NCI-H524 treated with DMSO at 0.1 percent for 48 hours (cell line): ENCODE data around the gene MRPL50.
"Not testable (repeated sequence)": the region's sequence is repeated elsewhere in the genome, so short reads cannot be mapped to it uniquely, and the experiment has no call there.

Experiments used
- DNase-seq: peaks from one replicate; lab custom pipeline; 2025; lab: John Stamatoyannopoulos, UW

The MRPL50 gene

GRCh38 chr9:101417977-101418376, 19.6 kb upstream of the MRPL50 start:
- DNase-seq: no peak

GRCh38 chr9:101417389-101417788, 19.0 kb upstream of the MRPL50 start:
- DNase-seq: no peak

DNA sequence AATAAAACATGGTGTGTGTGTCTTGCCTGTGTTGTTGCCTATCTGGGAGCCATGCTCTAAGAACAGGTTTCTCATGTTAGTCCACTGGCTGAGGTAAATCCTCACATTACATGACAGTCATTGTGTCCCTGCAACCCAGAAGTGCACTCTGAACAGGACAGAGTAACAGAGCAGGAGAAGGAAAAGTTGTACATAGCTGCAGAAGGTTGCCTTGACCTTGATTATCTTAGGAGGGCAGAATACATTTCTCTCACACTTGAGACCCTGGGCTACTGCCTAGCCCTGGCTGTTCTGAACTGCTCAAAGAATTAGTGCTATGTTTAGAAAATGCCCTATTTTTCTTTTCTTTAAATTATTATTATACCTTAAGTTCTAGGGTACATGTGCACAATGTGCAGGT, 17.2 kb upstream of the MRPL50 start:
- DNase-seq: no peak

DNA sequence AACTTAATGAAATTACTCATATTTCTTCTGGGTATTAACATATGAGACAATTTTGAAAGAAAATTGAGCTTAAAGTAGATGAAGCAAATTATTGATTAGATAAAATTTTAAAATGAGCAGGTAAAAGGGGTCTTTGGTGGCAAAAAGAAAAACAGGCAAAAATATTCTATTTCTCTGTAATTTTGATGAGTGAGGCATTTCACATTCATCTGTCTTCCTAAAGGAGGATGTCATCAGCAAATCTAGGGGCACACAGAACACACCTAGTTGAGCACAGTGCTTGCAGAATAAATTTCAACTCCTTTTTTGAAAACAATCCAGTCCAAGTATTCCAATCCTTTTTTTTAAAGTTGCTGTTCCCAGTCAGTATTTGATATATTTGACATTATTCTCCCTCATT, 16.4 kb upstream of the MRPL50 start:
- no peak for DNase-seq

DNA sequence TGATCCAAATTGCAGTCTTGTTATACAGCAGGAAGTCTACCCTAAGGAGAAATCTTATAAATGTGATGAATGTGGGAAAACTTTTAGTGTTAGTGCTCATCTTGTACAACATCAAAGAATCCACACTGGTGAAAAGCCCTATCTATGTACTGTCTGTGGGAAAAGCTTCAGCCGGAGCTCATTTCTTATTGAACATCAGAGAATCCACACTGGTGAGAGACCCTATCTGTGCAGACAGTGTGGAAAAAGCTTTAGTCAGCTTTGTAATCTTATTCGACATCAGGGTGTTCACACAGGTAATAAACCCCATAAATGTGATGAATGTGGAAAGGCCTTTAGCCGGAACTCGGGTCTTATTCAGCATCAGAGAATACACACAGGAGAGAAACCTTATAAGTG, 10.7 kb upstream of the MRPL50 start:
- no peak for DNase-seq

DNA sequence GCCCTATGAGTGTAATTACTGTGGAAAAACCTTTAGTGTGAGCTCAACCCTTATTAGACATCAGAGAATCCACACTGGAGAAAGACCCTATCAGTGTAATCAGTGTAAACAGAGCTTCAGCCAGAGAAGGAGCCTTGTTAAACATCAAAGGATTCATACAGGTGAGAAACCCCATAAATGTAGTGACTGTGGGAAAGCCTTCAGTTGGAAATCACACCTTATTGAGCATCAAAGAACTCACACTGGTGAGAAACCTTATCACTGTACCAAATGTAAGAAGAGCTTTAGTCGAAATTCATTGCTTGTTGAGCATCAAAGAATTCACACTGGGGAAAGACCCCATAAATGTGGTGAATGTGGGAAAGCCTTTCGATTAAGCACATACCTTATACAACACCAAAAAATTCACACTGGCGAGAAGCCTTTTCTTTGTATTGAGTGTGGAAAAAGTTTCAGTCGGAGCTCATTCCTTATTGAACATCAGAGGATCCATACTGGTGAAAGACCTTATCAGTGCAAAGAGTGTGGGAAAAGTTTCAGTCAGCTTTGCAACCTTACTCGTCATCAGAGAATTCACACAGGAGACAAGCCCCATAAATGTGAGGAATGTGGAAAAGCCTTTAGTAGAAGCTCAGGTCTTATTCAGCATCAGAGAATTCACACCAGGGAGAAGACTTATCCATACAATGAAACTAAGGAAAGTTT, 10.1 kb upstream of the MRPL50 start:
- DNase-seq: no peak

DNA sequence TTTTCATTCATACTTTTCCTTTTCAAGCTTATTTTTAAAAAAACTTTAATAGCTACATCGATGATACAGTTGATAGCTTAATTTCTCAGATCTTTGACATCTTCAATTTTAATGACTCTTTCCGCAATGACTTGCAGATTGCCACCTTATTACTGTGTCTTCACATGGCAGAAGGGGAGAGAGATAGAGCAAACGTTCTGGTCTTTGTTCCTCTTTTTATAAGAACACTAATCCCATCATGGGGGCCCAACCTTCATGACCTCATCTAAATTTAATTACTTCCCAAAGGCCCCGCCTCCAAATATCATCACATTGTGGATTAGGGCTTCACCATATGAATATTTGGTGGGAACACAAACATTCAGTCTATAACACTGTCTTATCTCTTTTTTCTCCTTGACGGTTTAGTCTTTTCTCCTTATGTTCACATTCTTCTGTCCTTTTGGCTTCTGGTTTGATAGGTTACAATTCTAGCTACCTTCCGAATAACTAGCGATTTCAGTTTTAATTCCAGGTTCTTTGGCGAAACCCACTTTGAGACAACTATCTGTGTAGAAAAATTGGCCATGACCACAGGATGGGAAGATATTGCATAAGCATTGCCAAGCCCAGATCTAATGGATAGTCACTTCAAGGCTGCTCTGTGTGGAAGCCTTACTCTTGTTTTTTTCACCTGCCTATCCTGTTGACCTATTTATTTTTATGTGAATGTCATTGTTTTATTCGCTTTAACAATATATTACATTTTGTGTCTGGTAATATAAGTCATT, 5.3 kb upstream of the MRPL50 start:
- DNase-seq: no peak

GRCh38 chr9:101400120-101400519, 1.7 kb upstream of the MRPL50 start:
- no peak for DNase-seq

- no peak for DNase-seq
These were observed 1.2 kb upstream of the MRPL50 start for GRCh38 chr9:101399643-101399970.

DNA sequence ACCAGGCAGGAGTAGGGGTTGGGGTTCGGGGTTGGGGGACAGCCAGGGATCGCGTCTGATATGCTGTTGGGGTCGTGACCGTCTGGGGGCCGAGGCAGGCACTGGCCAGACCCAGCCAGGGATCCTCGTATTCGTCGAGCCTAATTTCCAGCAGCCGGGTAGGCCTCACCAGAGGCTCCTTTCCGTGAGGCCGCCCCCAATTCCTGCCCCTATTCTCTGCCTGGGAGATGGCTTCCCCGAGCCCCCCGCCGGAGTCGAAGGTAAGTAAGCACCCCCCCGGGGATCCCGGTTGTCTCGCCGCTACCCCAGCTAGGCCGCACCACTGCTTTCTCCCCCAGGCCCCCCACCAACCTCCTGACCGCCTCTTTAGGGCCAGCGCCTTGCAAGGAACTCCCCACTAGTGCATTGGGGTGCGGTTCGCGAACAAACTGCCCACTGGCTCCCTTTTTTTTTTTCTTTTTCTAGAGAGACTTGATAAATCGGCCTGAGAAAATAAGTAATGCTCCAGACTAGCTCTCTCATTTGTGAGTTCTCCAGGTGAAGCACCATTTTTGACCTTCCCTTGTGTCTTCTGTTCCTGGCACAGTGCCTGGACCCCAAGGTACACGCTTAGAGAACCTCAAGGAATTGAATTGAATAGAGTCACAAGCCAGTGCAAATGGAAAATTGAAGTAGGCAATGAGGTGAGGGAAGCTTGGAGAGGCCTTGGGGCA, 668 bp upstream of the MRPL50 start:
- DNase-seq: no peak

- no peak for DNase-seq
These were observed 711 bp downstream of the MRPL50 start for GRCh38 chr9:101397746-101398067.

DNA sequence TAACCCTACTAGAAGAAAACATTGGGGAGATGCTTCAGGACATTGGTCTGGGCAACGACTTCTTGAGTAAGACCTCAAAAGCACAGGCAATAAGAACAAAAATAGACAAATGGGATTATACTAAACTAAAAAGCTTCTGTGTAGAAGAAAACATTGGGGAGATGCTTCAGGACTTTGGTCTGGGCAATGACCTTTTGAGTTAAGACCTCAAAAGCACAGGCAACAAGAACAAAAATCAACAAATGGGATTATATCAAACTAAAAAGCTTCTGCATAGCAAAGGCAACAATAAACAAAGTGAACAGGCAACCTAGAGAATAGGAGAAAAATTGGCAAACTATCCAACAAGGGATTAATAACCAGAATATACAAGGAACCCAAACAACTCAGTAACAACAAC, 3.7 kb downstream of the MRPL50 start:
- DNase-seq: no peak

DNA sequence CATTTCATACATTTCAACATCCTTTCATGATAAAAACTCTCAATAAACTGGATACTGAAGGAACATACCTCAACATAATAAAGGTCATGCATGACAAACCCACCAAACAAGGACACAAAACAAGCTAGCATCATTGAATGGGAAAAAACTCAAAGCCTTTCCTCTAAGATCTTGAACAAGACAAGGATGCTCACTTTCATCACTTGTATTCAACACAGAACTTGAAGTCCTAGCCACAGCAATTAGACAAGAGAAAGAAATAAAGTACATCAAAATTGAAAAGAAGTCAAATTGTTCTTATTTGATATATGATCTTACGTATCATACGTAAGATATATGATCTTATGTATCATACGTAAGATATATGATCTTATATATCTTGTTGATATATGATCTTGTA, 5.3 kb downstream of the MRPL50 start:
- no peak for DNase-seq

DNA sequence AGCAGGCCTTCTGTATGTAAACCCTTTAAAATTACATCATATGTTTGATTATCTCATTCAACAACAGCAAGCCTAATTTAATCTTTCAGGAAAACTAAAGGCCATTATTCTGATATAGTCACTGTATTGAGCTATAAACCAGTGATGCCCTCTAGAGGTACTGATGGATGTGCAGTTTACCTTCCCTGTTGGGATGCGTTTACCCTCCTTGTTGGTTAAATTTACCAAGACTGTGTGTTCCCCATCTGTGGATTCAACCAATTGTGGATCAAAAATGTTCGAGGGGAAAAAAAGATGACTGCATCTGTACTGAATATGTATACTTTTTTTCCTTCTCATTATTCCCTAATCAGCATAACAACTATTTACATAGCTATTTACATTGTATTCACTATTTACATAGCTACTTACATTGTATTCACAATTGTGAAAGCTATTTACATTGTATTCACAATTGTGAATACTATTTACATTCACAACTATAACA, 9.9 kb downstream of the MRPL50 start:
- DNase-seq: no peak

- peak; percentile 33 for DNase-seq
These were observed 10.4 kb downstream of the MRPL50 start for GRCh38 chr9:101387871-101388506.

DNA sequence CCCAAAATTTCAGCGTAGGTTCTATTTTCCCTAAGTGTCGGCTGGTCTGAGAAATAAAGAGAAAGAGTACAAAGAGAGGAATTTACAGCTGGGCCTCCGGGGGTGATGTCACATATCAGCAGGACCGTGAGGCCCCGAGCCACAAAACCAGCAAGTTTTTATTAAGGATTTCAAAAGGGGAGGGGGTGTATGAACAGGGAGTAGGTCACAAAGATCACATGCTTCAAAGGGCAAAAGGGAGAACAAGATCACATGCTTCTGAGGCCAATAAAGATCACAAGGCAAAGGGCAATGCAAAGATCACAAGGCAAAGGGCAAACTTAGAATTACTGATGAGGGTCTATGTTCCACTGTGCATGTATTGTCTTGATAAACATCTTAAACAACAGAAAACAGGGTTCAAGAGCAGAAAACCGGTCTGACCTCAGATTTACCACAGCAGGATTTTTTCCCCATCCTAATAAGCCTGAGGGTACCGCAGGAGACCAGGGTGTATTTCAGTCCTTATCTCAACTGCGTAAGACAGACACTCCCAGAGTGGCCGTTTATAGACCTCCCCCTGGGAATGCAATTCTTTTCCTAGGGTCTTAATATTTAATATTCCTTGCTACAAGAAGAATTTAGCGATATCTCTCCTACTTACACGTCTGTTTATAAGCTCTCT, 13.4 kb downstream of the MRPL50 start, which contains the start of gene BAAT:
TSS of gene BAAT (minus strand) at position 134 of the 664 bp plus-strand sequence. CDS start 13,602 bp downstream, outside the sequence.
- not testable (repeated sequence) for DNase-seq

- DNase-seq: no peak
These were observed 15.1 kb downstream of the MRPL50 start for GRCh38 chr9:101383361-101383760.

DNA sequence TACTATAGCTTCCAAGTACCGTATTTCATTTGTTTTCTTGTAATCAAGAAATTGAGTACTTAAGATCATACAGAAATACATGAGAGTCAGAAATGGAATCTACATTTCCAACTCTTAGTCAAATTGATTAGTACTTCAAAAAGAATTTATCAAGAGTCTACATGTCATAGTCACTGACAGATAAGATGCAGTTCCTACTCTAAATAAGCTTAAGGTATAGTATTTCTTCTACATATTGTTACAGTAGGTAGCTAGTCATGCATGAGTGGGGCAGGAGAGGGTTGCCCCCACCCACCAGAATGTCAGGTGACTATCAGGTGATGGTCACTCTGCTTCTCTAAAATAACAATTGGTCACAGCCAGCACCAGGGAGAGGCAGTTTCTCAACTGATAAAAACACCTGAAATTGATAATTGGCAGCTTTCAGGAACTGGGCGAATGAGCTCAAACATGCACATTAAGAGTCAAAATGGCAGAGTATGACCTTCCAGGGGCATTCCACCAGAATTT, 16.5 kb downstream of the MRPL50 start:
- no peak for DNase-seq

GRCh38 chr9:101381118-101381517, 17.3 kb downstream of the MRPL50 start:
- DNase-seq: no peak

DNA sequence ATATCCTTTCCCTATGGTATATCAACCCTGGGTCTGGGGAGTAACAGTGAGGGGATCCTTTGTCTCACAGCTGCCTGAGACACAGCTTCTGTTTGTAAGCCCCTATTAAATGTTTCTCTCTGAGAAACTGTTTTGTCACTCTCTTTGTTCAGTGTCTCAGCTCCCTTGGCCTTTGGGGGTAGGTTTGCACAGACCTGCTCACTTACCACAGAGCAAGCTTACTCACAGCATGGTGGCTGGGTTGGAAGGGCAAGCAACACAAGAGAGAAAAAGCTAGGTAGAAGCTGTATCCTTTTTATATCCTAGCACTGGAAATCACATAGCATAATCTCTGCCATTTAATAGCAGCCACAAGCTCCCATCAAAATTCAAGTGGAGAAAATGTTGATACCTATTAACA, 18.1 kb downstream of the MRPL50 start:
- DNase-seq: no peak

DNA sequence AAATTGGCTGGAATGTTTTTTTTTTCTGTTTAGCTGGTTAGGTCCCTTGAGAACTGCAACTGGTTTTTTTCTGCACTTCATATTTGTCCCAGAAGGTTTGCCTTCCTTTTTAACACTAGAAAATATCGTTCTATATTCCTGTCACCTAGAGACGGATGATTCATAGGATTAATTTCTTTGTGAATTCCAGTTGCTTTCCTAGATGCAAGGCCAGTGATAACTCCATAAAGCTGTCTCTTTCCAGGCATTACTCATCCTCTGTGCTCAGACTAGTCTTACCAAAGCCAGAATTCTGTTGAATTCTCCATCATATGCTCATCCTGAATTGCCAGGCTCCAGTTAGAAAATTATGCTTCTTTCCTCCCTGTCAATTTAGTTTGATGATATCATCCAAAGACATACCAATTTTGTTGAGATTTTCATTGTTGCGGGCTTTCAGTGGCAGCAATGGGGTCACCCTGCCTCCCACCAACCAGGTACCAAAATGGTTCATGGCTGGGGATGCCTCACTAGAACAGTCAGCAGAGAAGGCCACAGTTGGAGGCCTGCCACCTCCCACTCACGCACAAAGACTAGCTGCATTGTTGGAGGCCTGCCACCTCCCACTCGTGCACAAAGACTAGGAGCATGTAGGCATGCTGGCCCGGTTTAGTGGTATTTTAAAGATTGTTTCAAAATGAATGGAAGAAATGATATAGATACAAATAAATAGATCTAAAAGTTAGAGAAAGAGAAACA, 22.1 kb downstream of the MRPL50 start:
- DNase-seq: no peak
